Activated naive CD8-positive, alpha-beta T cell treated with anti-CD3 and anti-CD28 coated beads, Interleukin-2, amount 10 ng/mL, durations not matched to agents 7 days and 5 days (primary cell): Measurements from ENCODE around the gene CCDC18. TPM values are rescaled to one million over a fixed set of nuclear protein-coding genes. Genes with fewer than 3 reads are reported as not detected.
"Not testable (repeated sequence)": the region's sequence is repeated elsewhere in the genome, so short reads cannot be mapped to it uniquely, and the experiment has no call there.

Experiments
- ATAC-seq: fragments of 150-1000 bp; cut with Tn5 transposase; one replicate; pipeline ENCODE4 v1.10.0; 2021; ENCODE audit warnings: low read depth, moderate library complexity
- POLR2A ChIA-PET: fragments of 350-600 bp; sonication (Branson Sonifier 250); formaldehyde crosslinking; loops from one replicate; lab custom pipeline; 2021; ENCODE audit warnings: antibody characterized with exemption; lab: Charles Lee
- DNase-seq: peaks from one replicate; pipeline ENCODE4 v3.0.0; 2021
- H3K27ac Mint-ChIP-seq: one replicate; pipeline ENCODE4 v1.8.0; 2022; ENCODE audit warnings: mild to moderate bottlenecking, mixed read lengths
- H3K27me3 Mint-ChIP-seq: one replicate; pipeline ENCODE4 v1.8.0; 2022; ENCODE audit warnings: mild to moderate bottlenecking, moderate library complexity, mixed read lengths
- H3K36me3 Mint-ChIP-seq: one replicate; pipeline ENCODE4 v1.8.0; 2021; ENCODE audit warnings: mild to moderate bottlenecking, mixed read lengths
- H3K4me1 Mint-ChIP-seq: one replicate; pipeline ENCODE4 v1.8.0; 2021; ENCODE audit warnings: mixed read lengths
- H3K4me3 Mint-ChIP-seq: one replicate; pipeline ENCODE4 v1.8.0; 2022; ENCODE audit warnings: mild to moderate bottlenecking, moderate library complexity, mixed read lengths
- H3K9me3 Mint-ChIP-seq: one replicate; pipeline ENCODE4 v1.8.0; 2021; ENCODE audit warnings: mixed read lengths
- total RNA-seq, 2 experiments: library from RNA; stranded (reverse); gene quantifications; one replicate each; pipeline ENCODE4 v1.2.3, GENCODE V29; 2021

CCDC18 gene
- total RNA-seq, 2 experiments from 2014 or later, result 25.2 to 29.2 TPM

- Mint-ChIP-seq H3K4me1 (peaks cover 45% of the 10 kb centered on the region), H3K27me3 (no peaks in the 10 kb centered on the region), H3K4me3 (no peak overlapping the region), H3K36me3 (peaks cover 37% of the 10 kb centered on the region), H3K27ac (no peak overlapping the region), H3K9me3 (no peaks in the 10 kb centered on the region)
- DNase-seq (no peak), ATAC-seq (no peak)
- POLR2A ChIA-PET, result no interaction called here
Observed at GRCh38 chr1:93186667-93187066, 6.1 kb downstream of the CCDC18 start.

GRCh38 chr1:93190432-93190831, 9.9 kb downstream of the CCDC18 start:
- ATAC-seq, result no peak
- POLR2A ChIA-PET, result interaction anchor here (0.6 to 1.3 kb wide), 2 partner anchors 9 to 18 kb away, joined by 3 to 5 read pairs; no protein-coding TSS in a partner anchor
- peaks cover 41% of the 10 kb centered on the region for H3K36me3 Mint-ChIP-seq
- no peak overlapping the region for H3K27ac Mint-ChIP-seq
- H3K27me3 Mint-ChIP-seq, result no peaks in the 10 kb centered on the region
- no peak for DNase-seq
- H3K4me1 Mint-ChIP-seq, result peaks cover 21% of the 10 kb centered on the region
- H3K9me3 Mint-ChIP-seq, result no peaks in the 10 kb centered on the region
- H3K4me3 Mint-ChIP-seq, result peak overlapping the region; percentile 9

DNA sequence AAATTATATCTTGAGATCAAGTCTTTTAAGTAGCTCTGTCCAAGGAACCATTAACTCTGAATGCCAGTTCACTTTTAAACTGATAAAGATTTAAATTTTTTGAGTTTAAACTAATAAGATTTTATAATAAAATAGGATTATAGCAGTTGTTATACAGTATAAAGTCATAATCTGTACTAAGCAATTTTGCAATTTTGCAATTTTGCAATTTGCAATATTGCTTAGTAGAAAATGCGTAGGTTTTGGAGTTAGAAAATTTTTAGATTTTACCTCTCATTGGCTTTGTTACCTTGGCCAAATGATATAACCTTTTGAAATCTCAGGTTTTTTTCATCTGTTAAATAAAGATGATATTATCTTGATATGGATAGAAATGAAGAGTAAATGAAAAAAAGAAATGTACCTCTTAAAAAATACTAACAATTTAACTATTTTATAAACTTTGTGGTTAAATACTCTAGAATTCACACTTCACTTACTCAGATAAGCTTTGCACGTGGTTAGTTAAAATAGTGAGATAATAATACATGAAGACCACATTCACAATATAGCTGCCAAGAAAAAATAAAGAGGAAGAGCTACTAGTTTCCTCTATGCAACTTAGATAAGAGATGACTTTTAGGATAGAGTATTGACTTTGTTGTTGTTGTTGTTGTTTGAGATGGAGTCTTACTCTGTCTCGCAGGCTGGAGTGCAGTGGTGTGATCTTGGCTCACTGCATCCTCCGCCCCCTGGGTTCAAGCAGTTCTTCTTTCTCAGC, 13.9 kb downstream of the CCDC18 start:
- Mint-ChIP-seq H3K36me3 (peaks cover 46% of the 10 kb centered on the region), H3K9me3 (no peaks in the 10 kb centered on the region), H3K27me3 (no peaks in the 10 kb centered on the region), H3K27ac (no peak overlapping the region), H3K4me1 (peaks cover 15% of the 10 kb centered on the region), H3K4me3 (no peak overlapping the region)
- POLR2A ChIA-PET, result interaction anchor here (0.6 kb wide), 1 partner anchor 17 kb away, joined by 4 read pairs; no protein-coding TSS in a partner anchor
- ATAC-seq, result no peak
- DNase-seq, result no peak

- H3K4me3 Mint-ChIP-seq, result no peak overlapping the region
- H3K27me3 Mint-ChIP-seq, result no peaks in the 10 kb centered on the region
- peaks cover 41% of the 10 kb centered on the region for H3K36me3 Mint-ChIP-seq
- DNase-seq (no peak), ATAC-seq (no peak)
- H3K27ac Mint-ChIP-seq, result no peak overlapping the region
- POLR2A ChIA-PET, result no interaction called here
- no peaks in the 10 kb centered on the region for H3K9me3 Mint-ChIP-seq
- H3K4me1 Mint-ChIP-seq, result no peaks in the 10 kb centered on the region
Observed at GRCh38 chr1:93196591-93196990, 16.1 kb downstream of the CCDC18 start.

DNA sequence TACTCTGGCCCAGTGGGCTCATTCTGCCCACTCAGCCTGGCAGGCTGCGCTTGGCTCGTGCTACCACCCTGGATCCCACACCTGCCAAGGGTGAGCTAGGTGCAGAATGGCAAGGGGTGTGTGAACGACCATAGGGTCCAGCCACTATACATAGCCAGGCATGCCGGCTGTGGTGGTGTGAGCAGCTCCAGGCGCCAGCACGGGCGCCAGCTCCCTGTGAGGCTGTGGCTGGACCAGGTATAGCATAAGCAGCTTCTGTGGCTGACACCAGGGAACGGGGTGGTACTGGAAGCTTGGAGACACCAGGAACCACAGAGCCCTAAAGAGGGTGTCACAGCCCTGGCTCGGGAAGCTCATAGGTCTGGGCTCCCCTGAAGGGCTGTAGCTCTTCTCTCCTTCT, 18.6 kb downstream of the CCDC18 start:
- Mint-ChIP-seq H3K27ac (no peak overlapping the region), H3K9me3 (no peaks in the 10 kb centered on the region), H3K27me3 (no peaks in the 10 kb centered on the region), H3K36me3 (peaks cover 34% of the 10 kb centered on the region), H3K4me1 (no peaks in the 10 kb centered on the region), H3K4me3 (no peak overlapping the region)
- DNase-seq (no peak), ATAC-seq (no peak)
- POLR2A ChIA-PET, result no interaction called here

GRCh38 chr1:93200086-93200620, 19.6 kb downstream of the CCDC18 start:
- H3K4me3 Mint-ChIP-seq, result no peak overlapping the region
- no peaks in the 10 kb centered on the region for H3K9me3 Mint-ChIP-seq
- H3K27me3 Mint-ChIP-seq, result no peaks in the 10 kb centered on the region
- H3K4me1 Mint-ChIP-seq, result no peaks in the 10 kb centered on the region
- DNase-seq, result no peak
- H3K36me3 Mint-ChIP-seq, result peaks cover 28% of the 10 kb centered on the region
- POLR2A ChIA-PET, result no interaction called here
- no peak for ATAC-seq
- no peak overlapping the region for H3K27ac Mint-ChIP-seq

GRCh38 chr1:93200714-93201113, 20.2 kb downstream of the CCDC18 start:
- POLR2A ChIA-PET, result no interaction called here
- no peak overlapping the region for H3K27ac Mint-ChIP-seq

GRCh38 chr1:93205892-93206566, 25.5 kb downstream of the CCDC18 start:
- Mint-ChIP-seq H3K36me3 (peaks cover 22% of the 10 kb centered on the region), H3K27ac (no peak overlapping the region), H3K4me1 (peaks cover 2% of the 10 kb centered on the region), H3K27me3 (no peaks in the 10 kb centered on the region), H3K9me3 (no peaks in the 10 kb centered on the region), H3K4me3 (no peak overlapping the region)
- ATAC-seq (no peak), DNase-seq (no peak)
- POLR2A ChIA-PET, result no interaction called here

More at GRCh38 chr1:93200714-93201113, 20.2 kb downstream of the CCDC18 start:
- H3K4me1 Mint-ChIP-seq, result peaks cover 2% of the 10 kb centered on the region
- no peaks in the 10 kb centered on the region for H3K27me3 Mint-ChIP-seq
- DNase-seq (no peak), ATAC-seq (no peak)
- no peak overlapping the region for H3K4me3 Mint-ChIP-seq
- H3K36me3 Mint-ChIP-seq, result peaks cover 22% of the 10 kb centered on the region
- H3K9me3 Mint-ChIP-seq, result no peaks in the 10 kb centered on the region

- POLR2A ChIA-PET, result no interaction called here
- H3K27me3 Mint-ChIP-seq, result no peaks in the 10 kb centered on the region
- H3K27ac Mint-ChIP-seq, result no peak overlapping the region
- H3K4me3 Mint-ChIP-seq, result no peak overlapping the region
- H3K4me1 Mint-ChIP-seq, result peaks cover 2% of the 10 kb centered on the region
- H3K36me3 Mint-ChIP-seq, result peaks cover 23% of the 10 kb centered on the region
- no peaks in the 10 kb centered on the region for H3K9me3 Mint-ChIP-seq
- DNase-seq (no peak), ATAC-seq (no peak)
Observed at GRCh38 chr1:93206567-93206954, 26.0 kb downstream of the CCDC18 start.

DNA sequence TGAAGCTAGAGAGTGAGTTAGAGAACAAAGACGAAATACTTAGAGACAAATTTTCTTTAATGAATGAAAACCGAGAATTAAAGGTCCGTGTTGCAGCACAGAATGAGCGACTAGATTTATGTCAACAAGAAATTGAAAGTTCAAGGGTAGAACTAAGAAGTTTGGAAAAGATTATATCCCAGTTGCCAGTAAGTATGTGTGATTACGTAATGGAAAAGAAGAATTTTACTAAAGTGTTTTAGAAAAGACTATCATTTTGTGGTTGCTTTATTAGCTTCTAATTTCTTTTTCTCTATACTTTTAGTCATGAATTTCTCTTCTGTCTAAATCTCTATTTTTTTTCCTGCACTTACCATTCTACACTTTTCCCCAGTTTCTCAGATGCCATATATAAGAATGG, 26.7 kb downstream of the CCDC18 start:
- H3K27ac Mint-ChIP-seq, result no peak overlapping the region
- POLR2A ChIA-PET, result no interaction called here

DNA sequence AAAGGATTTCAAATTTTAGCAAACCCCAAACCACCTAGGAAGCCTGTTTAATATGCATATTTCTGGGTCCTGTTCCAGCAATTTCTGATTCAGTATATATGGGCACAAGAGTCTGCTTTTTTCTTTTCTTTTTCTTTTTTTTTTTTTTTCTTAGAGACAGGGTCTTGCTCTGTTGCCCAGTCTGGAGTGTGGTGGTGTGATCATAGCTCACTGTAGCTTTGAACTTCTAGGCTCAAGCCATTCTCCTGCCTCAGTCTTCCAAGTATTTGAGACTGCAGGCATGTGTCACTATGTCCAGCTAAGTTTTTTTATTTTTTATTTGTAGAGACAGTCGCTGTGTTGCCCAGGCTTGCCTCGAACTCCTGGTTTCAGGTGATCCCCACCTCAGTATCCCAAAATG, 34.8 kb downstream of the CCDC18 start:
- Mint-ChIP-seq H3K4me3 (no peak overlapping the region), H3K27me3 (no peaks in the 10 kb centered on the region), H3K4me1 (peaks cover 16% of the 10 kb centered on the region), H3K9me3 (no peaks in the 10 kb centered on the region), H3K36me3 (peaks cover 49% of the 10 kb centered on the region), H3K27ac (no peak overlapping the region)
- ATAC-seq (no peak), DNase-seq (no peak)
- POLR2A ChIA-PET, result no interaction called here

More for the DNA sequence above, 26.7 kb downstream of the CCDC18 start:
- Mint-ChIP-seq H3K4me3 (no peak overlapping the region), H3K36me3 (peaks cover 24% of the 10 kb centered on the region), H3K27me3 (no peaks in the 10 kb centered on the region), H3K9me3 (no peaks in the 10 kb centered on the region), H3K4me1 (peaks cover 2% of the 10 kb centered on the region)
- ATAC-seq (no peak), DNase-seq (no peak)

DNA sequence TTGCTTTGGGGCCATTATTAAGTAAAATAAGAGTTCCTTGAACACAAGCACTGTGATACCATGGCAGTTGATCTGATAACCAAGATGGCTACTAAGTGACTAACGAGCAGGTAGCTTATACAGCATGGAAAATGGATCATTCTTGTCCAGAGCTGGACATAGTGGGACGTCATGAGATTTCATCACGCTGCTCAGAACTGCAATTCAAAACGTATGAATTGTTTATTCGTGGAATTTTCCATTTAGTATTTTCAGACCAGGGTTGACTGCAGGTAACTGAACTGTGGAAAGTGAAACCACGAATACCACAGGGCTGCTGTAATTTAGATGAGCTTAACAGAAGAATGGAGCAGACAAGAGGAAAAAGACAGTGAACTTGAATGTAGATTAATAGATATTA, 38.9 kb downstream of the CCDC18 start:
- Mint-ChIP-seq H3K27ac (peak overlapping the region; percentile 72), H3K9me3 (peaks cover 4% of the 10 kb centered on the region), H3K4me3 (peak overlapping the region; percentile 47), H3K4me1 (peaks cover 16% of the 10 kb centered on the region), H3K36me3 (peaks cover 53% of the 10 kb centered on the region), H3K27me3 (no peaks in the 10 kb centered on the region)
- ATAC-seq (peak; percentile 78), DNase-seq (no peak)
- POLR2A ChIA-PET, result interaction anchor here (0.8 to 0.9 kb wide), 2 partner anchors 19 to 37 kb away, joined by 3 read pairs; no protein-coding TSS in a partner anchor

GRCh38 chr1:93220716-93221115, 40.2 kb downstream of the CCDC18 start:
- H3K27ac Mint-ChIP-seq, H3K9me3 Mint-ChIP-seq, H3K27me3 Mint-ChIP-seq, ATAC-seq, DNase-seq, POLR2A ChIA-PET, H3K4me3 Mint-ChIP-seq: not testable (repeated sequence)
- Mint-ChIP-seq H3K4me1 (peaks cover 16% of the 10 kb centered on the region), H3K36me3 (peaks cover 57% of the 10 kb centered on the region)
